K562 (cell line): ENCODE data around the gene DGCR8. TPM values are rescaled to one million over a fixed set of nuclear protein-coding genes. Genes with fewer than 3 reads are reported as not detected.

ENCODE experiments used
- ATAC-seq: fragments of 200-7000 bp; cut with Tn5 transposase; 3 replicates; pipeline ENCODE4 v1.9.1; 2020; ENCODE audit warnings: moderate library complexity
- BruUV-seq: library from RNA; stranded (reverse); fragments of 400-500 nt; replicated peaks from 2 replicates; lab custom pipeline; 2021; lab: Mats Ljungman, UMichigan
- CTCF ChIA-PET: fragments of 300-600 bp; formaldehyde crosslinking; extraction: SDS; loops from one replicate; lab custom pipeline; 2021; ENCODE audit warnings: low intra/inter-chr PET ratio; lab: Yijun Ruan, JAX
- POLR2A ChIA-PET: fragments of 300-600, 350-650 bp; sonication (Branson Sonifier 250); formaldehyde crosslinking; extraction: SDS; loops from one replicate; lab custom pipeline; 2021; ENCODE audit warnings: antibody characterized with exemption, inconsistent platforms; lab: Yijun Ruan, JAX
- DNase-seq, 4 experiments: peaks; one replicate each; pipeline versions ENCODE4 v3.0.0 to v3.0.0-alpha.2; 2011 to 2018; ENCODE audit warnings: low spot score in 3 of 4, mixed read lengths in 3 of 4; ENCODE audit errors: extremely low read depth in 1 of 4
- FAIRE-seq: peaks from 2 replicates; lab custom pipeline; 2011; peaks lifted over from hg19 to GRCh38; lab: Jason Lieb, UNC
- H2AFZ ChIP-seq: 2 replicates; pipeline ENCODE4 v1.6.0; 2011; ENCODE audit warnings: low read depth, low read length, control low read depth, inconsistent platforms
- H3K27ac ChIP-seq: fragments of 200-600 bp; 3 replicates; pipeline ENCODE4 v1.8.0; 2011; ENCODE audit warnings: low read depth, mild to moderate bottlenecking, control low read depth, inconsistent platforms, low read length, moderate library complexity, mixed read lengths; ENCODE audit errors: extremely low read depth
- H3K27me3 ChIP-seq, 2 experiments: fragments of 300-600 bp in 1 of 2; 2 replicates in 1 of 2; 3 replicates in 1 of 2; pipeline versions ENCODE4 v1.6.0 to v1.8.0; 2011; ENCODE audit warnings: inconsistent platforms in 2 of 2, low read length in 2 of 2, mild to moderate bottlenecking in 1 of 2, mixed read lengths in 1 of 2, moderate library complexity in 1 of 2; ENCODE audit not compliant: control insufficient read depth in 2 of 2, insufficient read depth in 2 of 2
- H3K36me3 ChIP-seq: fragments of 300-600 bp; 3 replicates; pipeline ENCODE4 v1.8.0; 2011; ENCODE audit warnings: mild to moderate bottlenecking, low read length, inconsistent platforms; ENCODE audit not compliant: control insufficient read depth, insufficient read depth
- H3K4me1 ChIP-seq, 2 experiments: fragments of 200-600 bp in 1 of 2; replicated peaks in 1 of 2; 2 replicates in 1 of 2; 3 replicates in 1 of 2; pipeline versions ENCODE4 v1.5.1 to v1.8.0; 2011; ENCODE audit warnings: inconsistent platforms in 2 of 2, low read length in 2 of 2, mild to moderate bottlenecking in 1 of 2, mixed read lengths in 1 of 2, moderate library complexity in 1 of 2; ENCODE audit not compliant: control insufficient read depth in 2 of 2, insufficient read depth in 2 of 2
- H3K4me2 ChIP-seq: 2 replicates; pipeline ENCODE4 v1.6.1; 2011; ENCODE audit warnings: low read length, control low read depth, inconsistent platforms, mixed read lengths; ENCODE audit not compliant: insufficient read depth
- H3K4me3 ChIP-seq: fragments of 200-600 bp; sonication (generic), shearing (Covaris generic); 2 replicates; pipeline ENCODE4 v1.5.1; 2016; ENCODE audit warnings: control low read depth, inconsistent platforms
- H3K79me2 ChIP-seq: fragments of 200-600 bp; 3 replicates; pipeline ENCODE4 v1.8.0; 2011; ENCODE audit warnings: low read length, inconsistent platforms; ENCODE audit not compliant: control insufficient read depth, insufficient read depth
- H3K9ac ChIP-seq, 2 experiments: 2 replicates each; pipeline versions ENCODE4 v1.6.0 to v1.6.1; 2011; ENCODE audit warnings: low read depth in 2 of 2, low read length in 2 of 2, control low read depth in 1 of 2, inconsistent platforms in 1 of 2, mild to moderate bottlenecking in 1 of 2, mixed read lengths in 1 of 2; ENCODE audit not compliant: insufficient read depth in 1 of 2
- H3K9me1 ChIP-seq: one replicate; pipeline ENCODE4 v1.6.0; 2011; ENCODE audit warnings: inconsistent platforms, mild to moderate bottlenecking, low read length, moderate library complexity; ENCODE audit not compliant: control insufficient read depth, insufficient read depth
- H3K9me3 ChIP-seq: replicated peaks from 2 replicates; pipeline ENCODE4 v1.5.1; 2011; ENCODE audit warnings: low read depth, low read length, inconsistent platforms; ENCODE audit not compliant: control insufficient read depth, insufficient read depth
- H4K20me1 ChIP-seq: replicated peaks from 2 replicates; pipeline ENCODE4 v1.6.1; 2011; ENCODE audit warnings: low read length, inconsistent platforms, mixed read lengths; ENCODE audit not compliant: control insufficient read depth, insufficient read depth
- CHD4 ChIP-seq: fragments of 200-600 bp; sonication (generic); IDR thresholded peaks from 3 replicates; pipeline ENCODE4 v1.6.1; 2012; ENCODE audit warnings: low read depth, mild to moderate bottlenecking, mixed read lengths, low read length, inconsistent platforms; ENCODE audit not compliant: insufficient read depth, insufficient replicate concordance, poor library complexity, severe bottlenecking
- ESRRA ChIP-seq: fragments of 450-650 bp; IDR thresholded peaks from 2 replicates; pipeline ENCODE4 v1.6.1; 2014; ENCODE audit warnings: low read depth, mild to moderate bottlenecking, moderate library complexity, borderline replicate concordance
- HDGF ChIP-seq: fragments of 450-650 bp; IDR thresholded peaks from 2 replicates; pipeline ENCODE4 v1.6.1; 2016
- HMGN3 ChIP-seq: IDR thresholded peaks from 2 replicates; pipeline ENCODE4 v1.6.1; 2011; ENCODE audit warnings: borderline replicate concordance, low read depth, mild to moderate bottlenecking, mixed read lengths, low read length; ENCODE audit not compliant: insufficient read length; ENCODE audit errors: extremely low read depth
- JUNB ChIP-seq: fragments of 450-650 bp; formaldehyde crosslinking; conservative IDR thresholded peaks from 2 replicates; pipeline ENCODE4 v1.4.0; 2020; ENCODE audit warnings: mild to moderate bottlenecking
- SAFB2 ChIP-seq: fragments of 200-400 bp; formaldehyde crosslinking; IDR thresholded peaks from 2 replicates; pipeline ENCODE4 v1.6.1; 2018; ENCODE audit warnings: borderline replicate concordance, low read length, low read depth, moderate library complexity; ENCODE audit not compliant: severe bottlenecking
- SMAD1 ChIP-seq: fragments of 150-350 bp; IDR thresholded peaks from 2 replicates; pipeline ENCODE4 v1.6.1; 2014; ENCODE audit warnings: low read length, low read depth; ENCODE audit not compliant: partially characterized antibody
- SPI1 ChIP-seq: IDR thresholded peaks from 2 replicates; pipeline ENCODE4 v1.6.1; 2011; ENCODE audit warnings: low read depth, low read length, control low read depth, borderline replicate concordance
- SRSF1 ChIP-seq: fragments of 200-400 bp; formaldehyde crosslinking; IDR thresholded peaks from 2 replicates; pipeline ENCODE4 v1.6.1; 2017; ENCODE audit warnings: mild to moderate bottlenecking, low read depth, low read length, moderate library complexity
- ZFX ChIP-seq: sonication (generic); formaldehyde crosslinking; IDR thresholded peaks from 2 replicates; pipeline ENCODE4 v1.8.0; 2022; ENCODE audit warnings: mild to moderate bottlenecking, missing genetic modification reagents, moderate library complexity
- ZNF75A ChIP-seq: fragments of 450-650 bp; formaldehyde crosslinking; IDR thresholded peaks from 2 replicates; pipeline ENCODE4 v1.4.0; 2020; ENCODE audit warnings: mild to moderate bottlenecking
- WGBS: fragments of 100-300 bp; shearing (Covaris generic); methylation state at CpG from one replicate; pipeline ENCODE4 v1.1.6; 2016; ENCODE audit warnings: low coverage, mixed read lengths; ENCODE audit not compliant: insufficient coverage; ENCODE audit errors: missing lambda C conversion rate; 5-methylcytosine and 5-hydroxymethylcytosine counted together
- in situ Hi-C: fragments of 300-500 bp; cut with MboI; formaldehyde crosslinking; loops from 4 replicates; pipeline ENCODE4 v1.15.0; 2018; ENCODE audit warnings: inconsistent platforms, mixed read lengths
- intact Hi-C: fragments of 100-400 bp; cut with micrococcal nuclease; formaldehyde crosslinking; loops from 2 replicates; pipeline ENCODE4 v1.14.2; 2022
- polyA plus RNA-seq, 8 experiments: library from polyadenylated mRNA; depleted of rRNA in 4 of 8; stranded (reverse) in 5 of 8; unstranded in 3 of 8; fragments of >200 nt; fragmentation: Nextera tagmentation in 2 of 8; fragmentation: Illumina TruSeq in 1 of 8; extraction: Ambion mirVana in 2 of 8; extraction: Trizol in 1 of 8; gene quantifications; 2 replicates each; pipeline versions ENCODE4 v1.2.1 to v1.2.3, GENCODE V29; 2011 to 2014; ENCODE audit warnings: inconsistent platforms in 1 of 8, missing spikeins in 1 of 8
- total RNA-seq, 7 experiments: library from RNA; depleted of rRNA in 6 of 7; stranded (reverse); fragments of >200 nt in 6 of 7; fragmentation: Illumina TruSeq in 2 of 7; extraction: Trizol in 2 of 7; gene quantifications; 2 replicates each; pipeline versions ENCODE4 v1.2.1 to v1.2.3, GENCODE V29; 2011 to 2021; ENCODE audit warnings: low replicate concordance in 1 of 7
- TF ChIP-seq, protein P1 (sequence below): sonication (generic); formaldehyde crosslinking; IDR thresholded peaks from 2 replicates; pipeline ENCODE4 v1.8.1; 2023; ENCODE audit warnings: mild to moderate bottlenecking, missing genetic modification reagents
- TF ChIP-seq, protein P2 (sequence below): fragments of 250-450 bp; sonication (Bioruptor Pico); IDR thresholded peaks from 2 replicates; pipeline ENCODE4 v1.4.0; 2020; ENCODE audit warnings: mild to moderate bottlenecking, moderate library complexity
- TF ChIP-seq, protein P3 (sequence below): fragments of 250-450 bp; sonication (Bioruptor Pico); IDR thresholded peaks from 2 replicates; pipeline ENCODE4 v1.5.0; 2021; ENCODE audit warnings: mild to moderate bottlenecking, borderline replicate concordance

Gene DGCR8
- total and polyA plus RNA-seq, 9 of the 15 experiments (the other 6 are each of a cell fraction or from before 2014, with no cell fraction given): 5.9 to 144 (median 80.1) TPM

DNA sequence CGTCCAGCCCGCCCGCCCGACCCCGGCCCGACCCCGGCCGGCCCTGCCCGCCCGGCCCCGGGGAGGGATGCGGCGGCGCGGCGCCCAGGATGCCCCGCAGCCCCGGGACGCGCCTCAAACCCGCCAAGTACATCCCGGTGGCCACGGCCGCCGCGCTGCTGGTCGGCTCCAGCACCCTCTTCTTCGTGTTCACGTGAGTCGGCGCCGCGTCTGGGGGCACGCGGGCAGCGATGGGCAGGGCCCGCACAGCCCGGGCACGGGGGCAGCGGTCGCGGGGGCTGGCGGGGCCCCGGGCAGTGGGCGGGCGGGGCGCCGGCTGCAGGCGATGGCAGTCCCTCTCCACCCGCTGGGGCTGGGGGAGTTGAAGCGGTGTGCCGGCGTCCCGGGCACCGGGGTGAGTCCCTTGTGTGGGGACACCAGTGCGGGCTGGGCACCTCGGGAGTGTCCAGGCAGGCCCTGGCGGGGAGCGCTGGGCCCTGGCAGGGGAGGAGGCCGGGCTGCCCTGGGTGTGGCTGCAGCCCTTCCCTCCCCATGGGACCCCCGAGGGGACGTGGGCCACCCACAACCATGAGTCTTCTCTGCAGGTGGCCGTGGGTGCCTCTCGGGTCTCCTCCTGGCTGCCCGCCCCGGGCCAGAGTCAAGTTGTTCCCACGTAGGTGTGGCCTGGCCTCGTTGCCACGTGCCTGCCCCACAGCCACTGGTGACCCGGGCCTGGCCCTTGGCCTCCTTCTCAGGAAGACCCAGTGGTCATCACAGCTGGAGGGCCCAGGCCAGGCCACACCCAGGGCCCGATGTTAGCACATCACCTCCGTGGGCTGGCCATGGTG is 52.0 kb downstream of the DGCR8 start:
- DNase-seq (peak; percentile 59 to 88 (median 76)), FAIRE-seq (no peak), ATAC-seq (0 out of 3 replicates have a peak, but pooled peaks have one; percentile 0)
- ChIA-PET POLR2A (no interaction called here), CTCF (interaction anchor here (5.8 kb wide), 1 partner anchor 161 kb away, joined by 80 read pairs; no protein-coding TSS in a partner anchor)
- intact Hi-C loops (no loop called here), in situ Hi-C loops (no loop called here)
- 3% methylated on average over 72 of the region's 72 CpGs for WGBS
- Histone ChIP-seq H2AFZ (peak overlapping the region; percentile 54), H4K20me1 (peaks cover 74% of the 10 kb centered on the region), H3K9me3 (no peaks in the 10 kb centered on the region), H3K9ac (peak overlapping the region; percentile 38 to 92), H3K4me1 (peaks cover 11 to 84% of the 10 kb centered on the region in 2 experiments), H3K4me2 (peak overlapping the region; percentile 75), H3K27me3 (no peaks in the 10 kb centered on the region), H3K36me3 (peaks cover 12% of the 10 kb centered on the region; the same call in 2 of the 3 replicates), H3K27ac (no peak overlapping the region), H3K79me2 (peaks cover 21% of the 10 kb centered on the region), H3K4me3 (peak overlapping the region; percentile 62), H3K9me1 (peaks cover 9% of the 10 kb centered on the region)
- BruUV-seq: no TSS peak
- TF ChIP-seq SMAD1: no peak
- TF ChIP-seq HMGN3: no peak
- no peak for TF ChIP-seq ZNF75A
- TF ChIP-seq, protein P1, sequence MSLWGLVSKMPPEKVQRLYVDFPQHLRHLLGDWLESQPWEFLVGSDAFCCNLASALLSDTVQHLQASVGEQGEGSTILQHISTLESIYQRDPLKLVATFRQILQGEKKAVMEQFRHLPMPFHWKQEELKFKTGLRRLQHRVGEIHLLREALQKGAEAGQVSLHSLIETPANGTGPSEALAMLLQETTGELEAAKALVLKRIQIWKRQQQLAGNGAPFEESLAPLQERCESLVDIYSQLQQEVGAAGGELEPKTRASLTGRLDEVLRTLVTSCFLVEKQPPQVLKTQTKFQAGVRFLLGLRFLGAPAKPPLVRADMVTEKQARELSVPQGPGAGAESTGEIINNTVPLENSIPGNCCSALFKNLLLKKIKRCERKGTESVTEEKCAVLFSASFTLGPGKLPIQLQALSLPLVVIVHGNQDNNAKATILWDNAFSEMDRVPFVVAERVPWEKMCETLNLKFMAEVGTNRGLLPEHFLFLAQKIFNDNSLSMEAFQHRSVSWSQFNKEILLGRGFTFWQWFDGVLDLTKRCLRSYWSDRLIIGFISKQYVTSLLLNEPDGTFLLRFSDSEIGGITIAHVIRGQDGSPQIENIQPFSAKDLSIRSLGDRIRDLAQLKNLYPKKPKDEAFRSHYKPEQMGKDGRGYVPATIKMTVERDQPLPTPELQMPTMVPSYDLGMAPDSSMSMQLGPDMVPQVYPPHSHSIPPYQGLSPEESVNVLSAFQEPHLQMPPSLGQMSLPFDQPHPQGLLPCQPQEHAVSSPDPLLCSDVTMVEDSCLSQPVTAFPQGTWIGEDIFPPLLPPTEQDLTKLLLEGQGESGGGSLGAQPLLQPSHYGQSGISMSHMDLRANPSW (CRISPR knock-in tag): peak; percentile 72
- no peak for TF ChIP-seq SRSF1
- no peak for TF ChIP-seq SAFB2
- TF ChIP-seq, protein P2, sequence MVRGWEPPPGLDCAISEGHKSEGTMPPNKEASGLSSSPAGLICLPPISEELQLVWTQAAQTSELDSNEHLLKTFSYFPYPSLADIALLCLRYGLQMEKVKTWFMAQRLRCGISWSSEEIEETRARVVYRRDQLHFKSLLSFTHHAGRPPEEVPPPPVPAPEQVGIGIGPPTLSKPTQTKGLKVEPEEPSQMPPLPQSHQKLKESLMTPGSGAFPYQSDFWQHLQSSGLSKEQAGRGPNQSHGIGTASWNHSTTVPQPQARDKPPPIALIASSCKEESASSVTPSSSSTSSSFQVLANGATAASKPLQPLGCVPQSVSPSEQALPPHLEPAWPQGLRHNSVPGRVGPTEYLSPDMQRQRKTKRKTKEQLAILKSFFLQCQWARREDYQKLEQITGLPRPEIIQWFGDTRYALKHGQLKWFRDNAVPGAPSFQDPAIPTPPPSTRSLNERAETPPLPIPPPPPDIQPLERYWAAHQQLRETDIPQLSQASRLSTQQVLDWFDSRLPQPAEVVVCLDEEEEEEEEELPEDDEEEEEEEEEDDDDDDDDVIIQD (CRISPR knock-in tag): no peak; the same call in 1 of the 2 replicates
- TF ChIP-seq CHD4: peak; percentile 73
- TF ChIP-seq ESRRA: no peak
- 0 out of 2 replicates have a peak, but pooled peaks have one; percentile 43 for TF ChIP-seq JUNB (CRISPR knock-in tag)
- 0 out of 2 replicates have a peak, but pooled peaks have one; percentile 67 for TF ChIP-seq HDGF
- no peak for TF ChIP-seq SPI1
- TF ChIP-seq ZFX (CRISPR knock-in tag): no peak
- TF ChIP-seq, protein P3, sequence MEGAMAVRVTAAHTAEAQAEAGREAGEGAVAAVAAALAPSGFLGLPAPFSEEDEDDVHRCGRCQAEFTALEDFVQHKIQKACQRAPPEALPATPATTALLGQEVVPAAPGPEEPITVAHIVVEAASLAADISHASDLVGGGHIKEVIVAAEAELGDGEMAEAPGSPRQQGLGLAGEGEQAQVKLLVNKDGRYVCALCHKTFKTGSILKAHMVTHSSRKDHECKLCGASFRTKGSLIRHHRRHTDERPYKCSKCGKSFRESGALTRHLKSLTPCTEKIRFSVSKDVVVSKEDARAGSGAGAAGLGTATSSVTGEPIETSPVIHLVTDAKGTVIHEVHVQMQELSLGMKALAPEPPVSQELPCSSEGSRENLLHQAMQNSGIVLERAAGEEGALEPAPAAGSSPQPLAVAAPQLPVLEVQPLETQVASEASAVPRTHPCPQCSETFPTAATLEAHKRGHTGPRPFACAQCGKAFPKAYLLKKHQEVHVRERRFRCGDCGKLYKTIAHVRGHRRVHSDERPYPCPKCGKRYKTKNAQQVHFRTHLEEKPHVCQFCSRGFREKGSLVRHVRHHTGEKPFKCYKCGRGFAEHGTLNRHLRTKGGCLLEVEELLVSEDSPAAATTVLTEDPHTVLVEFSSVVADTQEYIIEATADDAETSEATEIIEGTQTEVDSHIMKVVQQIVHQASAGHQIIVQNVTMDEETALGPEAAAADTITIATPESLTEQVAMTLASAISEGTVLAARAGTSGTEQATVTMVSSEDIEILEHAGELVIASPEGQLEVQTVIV (CRISPR knock-in tag): no peak
